ENCODE measurements around the gene MAPK1IP1L.
"Not testable (repeated sequence)": the region's sequence is repeated elsewhere in the genome, so short reads cannot be mapped to it uniquely, and the experiment has no call there.

The MAPK1IP1L gene

GRCh38 chr14:55051423-55052268, at the start of gene MAPK1IP1L:
Gene MAPK1IP1L, plus strand, starts transcription at chr14:55051647. Its CDS starts 10,037 bp downstream, at chr14:55061684.
- peak; percentile 95 for DNase-seq

- DNase-seq = no peak
Observed at GRCh38 chr14:55005071-55005470, 46.4 kb upstream of the MAPK1IP1L start.

- no peak for DNase-seq
Observed at GRCh38 chr14:55015006-55015405, 36.4 kb upstream of the MAPK1IP1L start.

- DNase-seq = no peak
Observed at GRCh38 chr14:55019968-55020554, 31.4 kb upstream of the MAPK1IP1L start.

- DNase-seq = not testable (repeated sequence)
Observed at GRCh38 chr14:55024365-55024764, 27.1 kb upstream of the MAPK1IP1L start.

- no peak for DNase-seq
Observed at GRCh38 chr14:55025948-55026347, 25.5 kb upstream of the MAPK1IP1L start.

GRCh38 chr14:55026441-55026792, 25.0 kb upstream of the MAPK1IP1L start:
- DNase-seq = no peak

GRCh38 chr14:55026793-55027561, 24.5 kb upstream of the MAPK1IP1L start, which contains the start of the genes SOCS4 and WDHD1:
Gene SOCS4, plus strand, starts transcription at chr14:55027236. Its CDS starts 15,806 bp downstream, at chr14:55043042.
Gene WDHD1, minus strand, starts transcription at chr14:55027099. Its CDS starts 312 bp downstream, at chr14:55026787.
- DNase-seq = peak; percentile 99

- no peak for DNase-seq
Observed at GRCh38 chr14:55028066-55028465, 23.4 kb upstream of the MAPK1IP1L start.

- DNase-seq = no peak
Observed at GRCh38 chr14:55028476-55028875, 23.0 kb upstream of the MAPK1IP1L start.

- DNase-seq = no peak
Observed at GRCh38 chr14:55031190-55031589, 20.3 kb upstream of the MAPK1IP1L start.

GRCh38 chr14:55037995-55038394, 13.5 kb upstream of the MAPK1IP1L start:
- not testable (repeated sequence) for DNase-seq

- no peak for DNase-seq
Observed at GRCh38 chr14:55038708-55039107, 12.7 kb upstream of the MAPK1IP1L start.

- no peak for DNase-seq
Observed at GRCh38 chr14:55043528-55043927, 7.9 kb upstream of the MAPK1IP1L start.

- DNase-seq = no peak
Observed at GRCh38 chr14:55045087-55045486, 6.4 kb upstream of the MAPK1IP1L start.

- DNase-seq = no peak
Observed at GRCh38 chr14:55047301-55048053, 4.0 kb upstream of the MAPK1IP1L start.

GRCh38 chr14:55048900-55049436, 2.5 kb upstream of the MAPK1IP1L start:
- no peak for DNase-seq

GRCh38 chr14:55051165-55051422, 353 bp upstream of the MAPK1IP1L start:
- no peak for DNase-seq

GRCh38 chr14:55052269-55052930, 953 bp downstream of the MAPK1IP1L start:
- DNase-seq = peak; percentile 50

- no peak for DNase-seq
Observed at GRCh38 chr14:55053018-55053417, 1.6 kb downstream of the MAPK1IP1L start.

GRCh38 chr14:55053500-55053899, 2.1 kb downstream of the MAPK1IP1L start:
- no peak for DNase-seq

- DNase-seq = no peak
Observed at GRCh38 chr14:55054098-55054497, 2.7 kb downstream of the MAPK1IP1L start.

Measured in activated CD4-positive, alpha-beta T cell treated with anti-CD3 and anti-CD28 coated beads, Interleukin-2, Interleukin-6, amounts not matched to agents 100 ng/mL and 50 ng/mL, durations not matched to agents 16 hours and 8 hours (primary cell).